Spleen (tissue), 11 donors: ENCODE results near the gene CREB1. TPM values are rescaled to one million over a fixed set of nuclear protein-coding genes. Genes with fewer than 3 reads are reported as not detected.

Experiments
- DNase-seq: peaks from one replicate; pipeline ENCODE4 v3.0.0-alpha.2; 2020
- H3K27ac ChIP-seq, 8 donors: fragments of 200-600 bp; sonication (generic) in 7 of 8; 1 replicate in 4 of 8; 2 replicates in 4 of 8; pipeline versions ENCODE4 v1.5.0 to v1.8.0; 2016 to 2021; ENCODE audit warnings: inconsistent platforms in 4 of 8, mild to moderate bottlenecking in 4 of 8, moderate library complexity in 1 of 8
- H3K27me3 ChIP-seq, 7 donors: fragments of 200-600 bp; sonication (generic) in 6 of 7; replicated peaks in 1 of 7; 1 replicate in 4 of 7; 2 replicates in 3 of 7; pipeline versions ENCODE4 v1.5.0 to v1.8.0; 2016 to 2021; ENCODE audit warnings: inconsistent platforms in 3 of 7, mild to moderate bottlenecking in 1 of 7
- H3K36me3 ChIP-seq, 6 donors: fragments of 200-600 bp; sonication (generic) in 5 of 6; 1 replicate in 4 of 6; 2 replicates in 2 of 6; pipeline versions ENCODE4 v1.5.0 to v1.8.0; 2016 to 2021; ENCODE audit warnings: inconsistent platforms in 2 of 6
- H3K4me1 ChIP-seq, 6 donors: fragments of 200-600 bp; sonication (generic) in 5 of 6; 1 replicate in 3 of 6; 2 replicates in 3 of 6; pipeline versions ENCODE4 v1.5.0 to v1.8.0; 2016 to 2021; ENCODE audit warnings: inconsistent platforms in 3 of 6
- H3K4me3 ChIP-seq, 8 donors: fragments of 200-600 bp; sonication (generic) in 7 of 8; 1 replicate in 4 of 8; 2 replicates in 4 of 8; pipeline versions ENCODE4 v1.5.0 to v1.8.0; 2016 to 2021; ENCODE audit warnings: inconsistent platforms in 4 of 8, mild to moderate bottlenecking in 4 of 8, moderate library complexity in 2 of 8
- H3K9me3 ChIP-seq, 8 donors: fragments of 200-600 bp; sonication (generic) in 7 of 8; 1 replicate in 4 of 8; 2 replicates in 4 of 8; pipeline versions ENCODE4 v1.5.0 to v1.8.0; 2016 to 2021; ENCODE audit warnings: inconsistent platforms in 4 of 8
- POLR2A ChIP-seq, 3 donors: fragments of 450-650 bp; IDR thresholded peaks; one replicate each; pipeline ENCODE4 v1.5.1; 2017; ENCODE audit warnings: antibody characterized with exemption in 3 of 3, mild to moderate bottlenecking in 1 of 3
- POLR2AphosphoS5 ChIP-seq, 3 donors: sonication (generic); formaldehyde crosslinking; IDR thresholded peaks; one replicate each; pipeline ENCODE4 v1.5.1; 2017; ENCODE audit warnings: antibody characterized with exemption in 3 of 3
- WGBS, 5 donors: extraction: QIAGEN DNeasy Blood & Tissue Kit in 3 of 5; methylation state at CpG; one replicate each; pipeline versions ENCODE4 v1.1.5 to v1.1.7; 2013 to 2018; 5-methylcytosine and 5-hydroxymethylcytosine counted together
- intact Hi-C: fragments of 100-400 bp; cut with DNase I; formaldehyde crosslinking; loops from one replicate; pipeline ENCODE4 v1.15.0; 2023; ENCODE audit warnings: low total_unique reads
- polyA plus RNA-seq, 3 donors: library from polyadenylated mRNA; stranded (reverse); fragments of 200-250 nt; gene quantifications; one replicate each; pipeline ENCODE4 v1.2.1, GENCODE V29; 2013
- total RNA-seq, 7 donors: library from RNA; depleted of rRNA in 3 of 7; stranded (reverse); fragments of >200 nt in 3 of 7; fragmentation: NEBNext Ultra II Directional in 4 of 7; extraction: Animal tissue kit (Norgen Biotek cat#: 25700) in 4 of 7; gene quantifications; one replicate each; pipeline versions ENCODE4 v1.1.0 to v1.2.1, GENCODE V29; 2016 to 2021
- TF ChIP-seq, protein P1 (sequence below), 11 experiments: fragments of 200-600 bp in 7 of 11; fragments of 450-650 bp in 4 of 11; sonication (generic) in 4 of 11; IDR thresholded peaks in 8 of 11; conservative IDR thresholded peaks in 3 of 11; 1 replicate in 7 of 11; 2 replicates in 4 of 11; pipeline versions ENCODE4 v1.4.0 to v1.8.0; 2016 to 2021; ENCODE audit warnings: antibody characterized with exemption in 11 of 11, inconsistent platforms in 4 of 11, mild to moderate bottlenecking in 1 of 11
- donor health status: healthy with polysubstance abuse.
- donor health status: DM: no; HTN: no; CAD: no; lungs with moderate emphysema.
- donor health status: DM: no; HTN: no; CAD: no.
- donor health status: Bipolar disorder and iron deficiency.
- donor health status: healthy.
- donor health status: DM: no; HTN: no; CAD: no.
- donor health status: DM: yes; HTN: yes; CAD: no.

Gene CREB1
- total and polyA plus RNA-seq, 10 donors = 8.4 to 94.7 (median 78.7) TPM

GRCh38 chr2:207525296-207525695 lies 4.5 kb upstream of the CREB1 start:
- intact Hi-C loops = no loop called here
- Histone ChIP-seq H3K4me1 (peaks cover 8 to 56% (median 32%) of the 10 kb centered on the region in 6 donors), H3K27ac (peak overlapping the region; percentile 22 to 75 (median 50)), H3K4me3 (no peak overlapping the region), H3K9me3 (no peaks in the 10 kb centered on the region), H3K36me3 (no peaks in the 10 kb centered on the region), H3K27me3 (no peaks in the 10 kb centered on the region)
- DNase-seq = no peak
- 0 to 10% (median 3%) methylated on average over 1 of the region's 1 CpG for WGBS, 5 donors
- TF ChIP-seq POLR2A (IDR thresholded peaks at IDR 0.05) (no peak), POLR2AphosphoS5 (IDR thresholded peaks at IDR 0.05) (no peak)
- TF ChIP-seq, protein P1, sequence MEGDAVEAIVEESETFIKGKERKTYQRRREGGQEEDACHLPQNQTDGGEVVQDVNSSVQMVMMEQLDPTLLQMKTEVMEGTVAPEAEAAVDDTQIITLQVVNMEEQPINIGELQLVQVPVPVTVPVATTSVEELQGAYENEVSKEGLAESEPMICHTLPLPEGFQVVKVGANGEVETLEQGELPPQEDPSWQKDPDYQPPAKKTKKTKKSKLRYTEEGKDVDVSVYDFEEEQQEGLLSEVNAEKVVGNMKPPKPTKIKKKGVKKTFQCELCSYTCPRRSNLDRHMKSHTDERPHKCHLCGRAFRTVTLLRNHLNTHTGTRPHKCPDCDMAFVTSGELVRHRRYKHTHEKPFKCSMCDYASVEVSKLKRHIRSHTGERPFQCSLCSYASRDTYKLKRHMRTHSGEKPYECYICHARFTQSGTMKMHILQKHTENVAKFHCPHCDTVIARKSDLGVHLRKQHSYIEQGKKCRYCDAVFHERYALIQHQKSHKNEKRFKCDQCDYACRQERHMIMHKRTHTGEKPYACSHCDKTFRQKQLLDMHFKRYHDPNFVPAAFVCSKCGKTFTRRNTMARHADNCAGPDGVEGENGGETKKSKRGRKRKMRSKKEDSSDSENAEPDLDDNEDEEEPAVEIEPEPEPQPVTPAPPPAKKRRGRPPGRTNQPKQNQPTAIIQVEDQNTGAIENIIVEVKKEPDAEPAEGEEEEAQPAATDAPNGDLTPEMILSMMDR (IDR thresholded peaks at IDR 0.05 in 8 of 11, conservative IDR thresholded peaks at IDR 0.05 in 3 of 11) = no peak

- TF ChIP-seq POLR2A (IDR thresholded peaks at IDR 0.05) = no peak
- TF ChIP-seq, protein P1 (IDR thresholded peaks at IDR 0.05 in 8 of 11, conservative IDR thresholded peaks at IDR 0.05 in 3 of 11) = peak in 2 of 11 experiments; percentile 18 to 34
- intact Hi-C loops = no loop called here
- H3K36me3 ChIP-seq = no peaks in the 10 kb centered on the region
- peaks cover 32 to 84% (median 59%) of the 10 kb centered on the region in 6 donors for H3K4me1 ChIP-seq
- H3K4me3 ChIP-seq = peak overlapping the region; percentile 52 to 89 (median 66)
- H3K27me3 ChIP-seq = no peaks in the 10 kb centered on the region
- 0 to 1% (median 1%) methylated on average over 14 to 17 of the region's 17 CpGs for WGBS, 5 donors
- DNase-seq = no peak
- no peaks in the 10 kb centered on the region for H3K9me3 ChIP-seq
- peak overlapping the region; percentile 95 to 100 (median 99) for H3K27ac ChIP-seq
Observed at GRCh38 chr2:207528980-207529329, 807 bp upstream of the CREB1 start.

GRCh38 chr2:207530160-207531031 lies 634 bp downstream of the CREB1 start:
- Histone ChIP-seq H3K4me1 (peaks cover 46 to 84% (median 61%) of the 10 kb centered on the region in 6 donors), H3K27me3 (no peaks in the 10 kb centered on the region), H3K4me3 (peak overlapping the region; percentile 48 to 89 (median 64)), H3K9me3 (no peaks in the 10 kb centered on the region), H3K27ac (peak overlapping the region; percentile 95 to 100 (median 99)), H3K36me3 (no peaks in the 10 kb centered on the region)
- intact Hi-C loops = loop anchor here (10.0 kb wide), 2 partner anchors 74 to 184 kb away; partner anchors contain the start of gene CCNYL1
- peak; percentile 92 for DNase-seq
- WGBS, 5 donors = 0 to 1% (median 0%) methylated on average over 21 to 93 of the region's 93 CpGs
- TF ChIP-seq, protein P1 (IDR thresholded peaks at IDR 0.05 in 8 of 11, conservative IDR thresholded peaks at IDR 0.05 in 3 of 11) = no peak
- TF ChIP-seq POLR2AphosphoS5 (IDR thresholded peaks at IDR 0.05) = peak in 2 of 3 donors; percentile 73 to 85
- peak in 2 of 3 donors; percentile 45 to 48 for TF ChIP-seq POLR2A (IDR thresholded peaks at IDR 0.05)
